Esophagus squamous epithelium (tissue), 4 donors: ENCODE results near the gene SRD5A2.

Experiments
- POLR2A ChIP-seq, 4 donors: fragments of 450-650 bp; IDR thresholded peaks; one replicate each; pipeline ENCODE4 v1.6.1; 2017; ENCODE audit warnings: antibody characterized with exemption in 4 of 4, mild to moderate bottlenecking in 4 of 4, moderate library complexity in 3 of 4
- TF ChIP-seq, protein P1 (sequence below), 6 experiments: fragments of 450-650 bp in 4 of 6; fragments of 200-600 bp in 2 of 6; sonication (generic) in 2 of 6; IDR thresholded peaks; one replicate each; pipeline ENCODE4 v1.5.1; 2016 to 2019; ENCODE audit warnings: antibody characterized with exemption in 6 of 6, mild to moderate bottlenecking in 4 of 6, moderate library complexity in 4 of 6

DNA sequence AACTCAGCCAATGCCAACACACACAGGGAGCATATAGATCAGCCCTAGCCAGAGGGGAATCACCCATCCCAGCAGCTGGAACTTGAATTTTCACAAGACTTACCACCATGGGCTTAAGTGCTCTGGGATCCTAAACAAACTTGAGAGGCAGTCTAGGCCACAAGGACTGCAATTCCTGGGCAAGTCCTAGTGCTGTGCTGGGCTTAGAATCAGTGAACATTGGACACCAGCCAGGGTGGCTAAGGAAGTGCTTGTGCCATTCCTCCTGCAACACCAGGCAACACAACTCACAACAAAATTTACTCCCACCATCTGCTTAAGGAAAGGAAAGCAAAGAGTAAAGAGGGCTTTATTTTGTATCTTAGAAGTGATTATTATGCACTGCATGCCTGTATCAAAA is 38.9 kb downstream of the SRD5A2 start:
- TF ChIP-seq, protein P1, sequence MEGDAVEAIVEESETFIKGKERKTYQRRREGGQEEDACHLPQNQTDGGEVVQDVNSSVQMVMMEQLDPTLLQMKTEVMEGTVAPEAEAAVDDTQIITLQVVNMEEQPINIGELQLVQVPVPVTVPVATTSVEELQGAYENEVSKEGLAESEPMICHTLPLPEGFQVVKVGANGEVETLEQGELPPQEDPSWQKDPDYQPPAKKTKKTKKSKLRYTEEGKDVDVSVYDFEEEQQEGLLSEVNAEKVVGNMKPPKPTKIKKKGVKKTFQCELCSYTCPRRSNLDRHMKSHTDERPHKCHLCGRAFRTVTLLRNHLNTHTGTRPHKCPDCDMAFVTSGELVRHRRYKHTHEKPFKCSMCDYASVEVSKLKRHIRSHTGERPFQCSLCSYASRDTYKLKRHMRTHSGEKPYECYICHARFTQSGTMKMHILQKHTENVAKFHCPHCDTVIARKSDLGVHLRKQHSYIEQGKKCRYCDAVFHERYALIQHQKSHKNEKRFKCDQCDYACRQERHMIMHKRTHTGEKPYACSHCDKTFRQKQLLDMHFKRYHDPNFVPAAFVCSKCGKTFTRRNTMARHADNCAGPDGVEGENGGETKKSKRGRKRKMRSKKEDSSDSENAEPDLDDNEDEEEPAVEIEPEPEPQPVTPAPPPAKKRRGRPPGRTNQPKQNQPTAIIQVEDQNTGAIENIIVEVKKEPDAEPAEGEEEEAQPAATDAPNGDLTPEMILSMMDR (IDR thresholded peaks at IDR 0.05), result no peak
- no peak for TF ChIP-seq POLR2A (IDR thresholded peaks at IDR 0.05)
